ENCODE results near the gene SYNE1. TPM values are rescaled to one million over a fixed set of nuclear protein-coding genes. Genes with fewer than 3 reads are reported as not detected.

The SYNE1 gene
- total and polyA plus RNA-seq, 2 of the 8 experiments (the other 6 are each of a cell fraction or from before 2014, with no cell fraction given) = 2.8 to 5.5 TPM

- no peak overlapping the region for H3K18ac ChIP-seq (ENCODE audit: extremely low read depth, low read length)
- no peak overlapping the region for H3K23ac ChIP-seq (ENCODE audit: insufficient read length)
- no peak overlapping the region for H4K91ac ChIP-seq (replicated peaks; ENCODE audit: insufficient read length, low read length)
- H3K27ac ChIP-seq (ENCODE audit: low read depth, low read length) = no peak overlapping the region
- H2BK12ac ChIP-seq (ENCODE audit: low read depth, low read length) = no peak overlapping the region
- H3K14ac ChIP-seq (ENCODE audit: insufficient read length) = no peak overlapping the region
- no peaks in the 10 kb centered on the region for H3K79me2 ChIP-seq (ENCODE audit: control insufficient read depth in 1 of 2, insufficient read depth in 2 of 2, low read length in 2 of 2)
- H2BK20ac ChIP-seq (ENCODE audit: low read length) = no peak overlapping the region
- ChIA-PET POLR2A (ENCODE audit: partially characterized antibody) (interaction anchor here (1.3 kb wide), 1 partner anchor 43 kb away, joined by 3 read pairs; no protein-coding TSS in a partner anchor), CTCF (ENCODE audit: partially characterized antibody) (interaction anchor here (0.8 kb wide), 1 partner anchor 43 kb away, joined by 3 read pairs; no protein-coding TSS in a partner anchor)
- H3K56ac ChIP-seq (replicated peaks; ENCODE audit: insufficient read length, low read depth, low read length) = no peak overlapping the region
- no peaks in the 10 kb centered on the region for H3K36me3 ChIP-seq (ENCODE audit: control insufficient read depth in 2 of 4, insufficient read depth in 4 of 4, low read length in 3 of 4)
- no peaks in the 10 kb centered on the region for H3K9me3 ChIP-seq (ENCODE audit: insufficient read depth in 2 of 2, low read depth in 1 of 2, low read length in 1 of 2)
- no peak overlapping the region for H2BK15ac ChIP-seq (ENCODE audit: low read length)
- H3K9ac ChIP-seq (replicated peaks in 1 of 4; ENCODE audit: extremely low read depth in 1 of 4, low read depth in 3 of 4, low read length in 3 of 4) = no peak overlapping the region
- H3K4me2 ChIP-seq (ENCODE audit: insufficient read depth in 1 of 2, low read depth in 2 of 2, low read length in 2 of 2) = no peak overlapping the region
- H3K27me3 ChIP-seq (replicated peaks in 1 of 4; ENCODE audit: control insufficient read depth in 3 of 4, extremely low read depth in 1 of 4, insufficient read depth in 3 of 4, low read length in 3 of 4) = no peaks in the 10 kb centered on the region
- no peak overlapping the region for H2BK120ac ChIP-seq (replicated peaks; ENCODE audit: low read depth, low read length)
- H3K4me1 ChIP-seq (replicated peaks in 1 of 4; ENCODE audit: control insufficient read depth in 3 of 4, insufficient read depth in 4 of 4, low read length in 3 of 4) = no peaks in the 10 kb centered on the region
- no peak overlapping the region for H2AFZ ChIP-seq (ENCODE audit: low read length)
- no peaks in the 10 kb centered on the region for H3K79me1 ChIP-seq (ENCODE audit: low read depth, low read length)
- no peak overlapping the region for H2AK5ac ChIP-seq (ENCODE audit: low read depth, low read length)
- no peak overlapping the region for H4K5ac ChIP-seq (ENCODE audit: insufficient read length, low read depth, low read length)
- H4K20me1 ChIP-seq (replicated peaks in 1 of 2; ENCODE audit: control insufficient read depth in 1 of 2, insufficient read depth in 2 of 2, low read length in 2 of 2) = no peaks in the 10 kb centered on the region
- no peak overlapping the region for H3K4ac ChIP-seq (replicated peaks; ENCODE audit: insufficient read length, low read depth, low read length)
- WGBS, 2 experiments (ENCODE audit: extremely low coverage in 1 of 2, insufficient coverage in 1 of 2, insufficient read length in 1 of 2, insufficient replicate concordance in 2 of 2, low coverage in 1 of 2, low lambda C conversion rate in 2 of 2, missing lambda C conversion rate in 1 of 2) = 82% methylated on average over 5 of the region's 5 CpGs; no CpG with 5 or more reads in 1 of the 2 experiments
- H4K8ac ChIP-seq (ENCODE audit: extremely low read depth, insufficient read depth, low read length) = no peak overlapping the region
- FAIRE-seq = no peak
- no peaks in the 10 kb centered on the region for H3K23me2 ChIP-seq (ENCODE audit: low read depth, low read length)
- no peak overlapping the region for H2BK5ac ChIP-seq (ENCODE audit: low read depth, low read length)
- DNase-seq (ENCODE audit: low read depth in 1 of 2, low spot score in 2 of 2) = no peak
- H3K4me3 ChIP-seq (ENCODE audit: extremely low read depth in 1 of 4, insufficient read depth in 2 of 4, low read depth in 3 of 4, low read length in 4 of 4) = no peak overlapping the region
- no peak for TF ChIP-seq NRF1 (IDR thresholded peaks at IDR 0.05; ENCODE audit: low read depth, low read length)
- TF ChIP-seq CEBPB (IDR thresholded peaks at IDR 0.05; ENCODE audit: low read depth, low read length) = no peak
- TF ChIP-seq SRF (IDR thresholded peaks at IDR 0.05; ENCODE audit: low read depth, low read length) = no peak
- no peak for TF ChIP-seq BCL11A (IDR thresholded peaks at IDR 0.05; ENCODE audit: low read depth in 2 of 2, low read length in 2 of 2)
- TF ChIP-seq POLR2A (IDR thresholded peaks at IDR 0.05; ENCODE audit: control extremely low read depth in 1 of 2, low read depth in 2 of 2, low read length in 2 of 2) = no peak
- TF ChIP-seq EZH2 (IDR thresholded peaks at IDR 0.05; ENCODE audit: low read depth, low read length, severe bottlenecking) = no peak
- TF ChIP-seq SIRT6 (IDR thresholded peaks at IDR 0.05; ENCODE audit: low read length) = no peak
- no peak for TF ChIP-seq CTCF (IDR thresholded peaks at IDR 0.05; ENCODE audit: control extremely low read depth in 1 of 3, insufficient read depth in 1 of 3, low read depth in 1 of 3, low read length in 3 of 3)
- no peak for TF ChIP-seq HDAC2 (IDR thresholded peaks at IDR 0.05; ENCODE audit: borderline replicate concordance in 1 of 2, low read depth in 2 of 2, low read length in 2 of 2)
- TF ChIP-seq, protein P1, sequence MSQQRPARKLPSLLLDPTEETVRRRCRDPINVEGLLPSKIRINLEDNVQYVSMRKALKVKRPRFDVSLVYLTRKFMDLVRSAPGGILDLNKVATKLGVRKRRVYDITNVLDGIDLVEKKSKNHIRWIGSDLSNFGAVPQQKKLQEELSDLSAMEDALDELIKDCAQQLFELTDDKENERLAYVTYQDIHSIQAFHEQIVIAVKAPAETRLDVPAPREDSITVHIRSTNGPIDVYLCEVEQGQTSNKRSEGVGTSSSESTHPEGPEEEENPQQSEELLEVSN (IDR thresholded peaks at IDR 0.05) = no peak
- TF ChIP-seq, protein P2, sequence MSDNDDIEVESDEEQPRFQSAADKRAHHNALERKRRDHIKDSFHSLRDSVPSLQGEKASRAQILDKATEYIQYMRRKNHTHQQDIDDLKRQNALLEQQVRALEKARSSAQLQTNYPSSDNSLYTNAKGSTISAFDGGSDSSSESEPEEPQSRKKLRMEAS (IDR thresholded peaks at IDR 0.05) = no peak
These were observed 37.1 kb downstream of the SYNE1 start for GRCh38 chr6:152600022-152600421.

Measured in H1 (cell line).